Cardiac muscle cell (in vitro differentiated cells and primary cell): ENCODE measurements around the gene ADAMTS12. TPM values are rescaled to one million over a fixed set of nuclear protein-coding genes. Genes with fewer than 3 reads are reported as not detected.

Source experiments
- DNase-seq, 2 donors: peaks; one replicate each; pipeline versions ENCODE4 v3.0.0 to v3.0.0-alpha.2; 2010 to 2017; ENCODE audit warnings: low read depth in 1 of 2, low spot score in 1 of 2
- H3K27ac ChIP-seq: fragments of 200-600 bp; sonication (generic); 2 replicates; pipeline ENCODE4 v1.5.1; 2016
- H3K27me3 ChIP-seq: fragments of 200-600 bp; sonication (generic); 2 replicates; pipeline ENCODE4 v1.6.0; 2016; ENCODE audit warnings: control low read depth
- H3K36me3 ChIP-seq: fragments of 200-600 bp; sonication (generic); 2 replicates; pipeline ENCODE4 v1.5.1; 2016; ENCODE audit warnings: control low read depth
- H3K4me1 ChIP-seq: fragments of 200-600 bp; sonication (generic); 2 replicates; pipeline ENCODE4 v1.8.1; 2017; ENCODE audit warnings: low read depth, mild to moderate bottlenecking, mixed run types
- H3K4me3 ChIP-seq: fragments of 200-600 bp; sonication (generic); 2 replicates; pipeline ENCODE4 v1.5.1; 2016; ENCODE audit warnings: mild to moderate bottlenecking
- H3K9me3 ChIP-seq: fragments of 200-600 bp; sonication (generic); 2 replicates; pipeline ENCODE4 v1.5.1; 2017; ENCODE audit warnings: low read depth, mild to moderate bottlenecking, control low read depth
- polyA plus RNA-seq: library from polyadenylated mRNA; unstranded; fragments of >200 nt; fragmentation: Nextera tagmentation; extraction: Ambion mirVana; gene quantifications from 2 replicates; pipeline ENCODE4 v1.2.1, GENCODE V29; 2016
- total RNA-seq: library from RNA; depleted of rRNA; stranded (reverse); fragments of >200 nt; gene quantifications from 2 replicates; pipeline ENCODE4 v1.2.3, GENCODE V29; 2016
- TF ChIP-seq, protein P1 (sequence below): IDR thresholded peaks from 2 replicates; pipeline ENCODE4 v1.5.1; 2012; ENCODE audit warnings: low read depth, mild to moderate bottlenecking, low read length

ADAMTS12 gene
- total and polyA plus RNA-seq, 2 experiments from 2014 or later = 29.3 to 48.4 TPM

- Histone ChIP-seq H3K9me3 (no peaks in the 10 kb centered on the region), H3K4me3 (no peak overlapping the region), H3K4me1 (peaks cover 10% of the 10 kb centered on the region), H3K36me3 (no peaks in the 10 kb centered on the region), H3K27ac (no peak overlapping the region), H3K27me3 (no peaks in the 10 kb centered on the region)
- TF ChIP-seq, protein P1, sequence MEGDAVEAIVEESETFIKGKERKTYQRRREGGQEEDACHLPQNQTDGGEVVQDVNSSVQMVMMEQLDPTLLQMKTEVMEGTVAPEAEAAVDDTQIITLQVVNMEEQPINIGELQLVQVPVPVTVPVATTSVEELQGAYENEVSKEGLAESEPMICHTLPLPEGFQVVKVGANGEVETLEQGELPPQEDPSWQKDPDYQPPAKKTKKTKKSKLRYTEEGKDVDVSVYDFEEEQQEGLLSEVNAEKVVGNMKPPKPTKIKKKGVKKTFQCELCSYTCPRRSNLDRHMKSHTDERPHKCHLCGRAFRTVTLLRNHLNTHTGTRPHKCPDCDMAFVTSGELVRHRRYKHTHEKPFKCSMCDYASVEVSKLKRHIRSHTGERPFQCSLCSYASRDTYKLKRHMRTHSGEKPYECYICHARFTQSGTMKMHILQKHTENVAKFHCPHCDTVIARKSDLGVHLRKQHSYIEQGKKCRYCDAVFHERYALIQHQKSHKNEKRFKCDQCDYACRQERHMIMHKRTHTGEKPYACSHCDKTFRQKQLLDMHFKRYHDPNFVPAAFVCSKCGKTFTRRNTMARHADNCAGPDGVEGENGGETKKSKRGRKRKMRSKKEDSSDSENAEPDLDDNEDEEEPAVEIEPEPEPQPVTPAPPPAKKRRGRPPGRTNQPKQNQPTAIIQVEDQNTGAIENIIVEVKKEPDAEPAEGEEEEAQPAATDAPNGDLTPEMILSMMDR = no peak
- DNase-seq = no peak
Observed at GRCh38 chr5:33894566-33894965, 2.8 kb upstream of the ADAMTS12 start.

- Histone ChIP-seq H3K4me1 (peaks cover 28% of the 10 kb centered on the region), H3K27ac (peak overlapping the region; percentile 78), H3K27me3 (no peaks in the 10 kb centered on the region), H3K9me3 (no peaks in the 10 kb centered on the region), H3K36me3 (no peaks in the 10 kb centered on the region), H3K4me3 (peak overlapping the region; percentile 66)
- DNase-seq = peak; percentile 55 to 98
- TF ChIP-seq, protein P1 = no peak
Observed at GRCh38 chr5:33892620-33893137, 889 bp upstream of the ADAMTS12 start.

DNA sequence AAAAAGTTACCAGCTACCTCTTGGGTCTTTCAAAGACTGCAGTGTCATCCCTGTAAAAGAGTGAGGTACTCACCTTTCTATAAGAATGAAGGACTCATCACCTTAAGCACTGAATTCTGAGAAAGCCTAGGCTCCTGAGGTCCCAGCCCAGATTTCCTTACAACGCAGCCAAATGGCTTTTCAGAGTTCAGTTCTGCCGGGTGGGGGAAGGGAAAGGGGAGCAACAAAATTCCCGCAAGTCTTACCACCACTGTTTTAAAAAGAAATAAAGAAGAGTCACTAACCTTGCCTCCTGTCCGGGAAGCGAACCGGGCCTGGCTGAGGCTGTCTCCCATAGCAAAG lies 373 bp downstream of the ADAMTS12 start:
- H3K27me3 ChIP-seq = no peaks in the 10 kb centered on the region
- H3K4me3 ChIP-seq = peak overlapping the region; percentile 66
- H3K9me3 ChIP-seq = no peaks in the 10 kb centered on the region
- no peak for DNase-seq
- TF ChIP-seq, protein P1 = no peak
- H3K4me1 ChIP-seq = peaks cover 32% of the 10 kb centered on the region
- H3K36me3 ChIP-seq = no peaks in the 10 kb centered on the region
- H3K27ac ChIP-seq = peak overlapping the region; percentile 89

DNA sequence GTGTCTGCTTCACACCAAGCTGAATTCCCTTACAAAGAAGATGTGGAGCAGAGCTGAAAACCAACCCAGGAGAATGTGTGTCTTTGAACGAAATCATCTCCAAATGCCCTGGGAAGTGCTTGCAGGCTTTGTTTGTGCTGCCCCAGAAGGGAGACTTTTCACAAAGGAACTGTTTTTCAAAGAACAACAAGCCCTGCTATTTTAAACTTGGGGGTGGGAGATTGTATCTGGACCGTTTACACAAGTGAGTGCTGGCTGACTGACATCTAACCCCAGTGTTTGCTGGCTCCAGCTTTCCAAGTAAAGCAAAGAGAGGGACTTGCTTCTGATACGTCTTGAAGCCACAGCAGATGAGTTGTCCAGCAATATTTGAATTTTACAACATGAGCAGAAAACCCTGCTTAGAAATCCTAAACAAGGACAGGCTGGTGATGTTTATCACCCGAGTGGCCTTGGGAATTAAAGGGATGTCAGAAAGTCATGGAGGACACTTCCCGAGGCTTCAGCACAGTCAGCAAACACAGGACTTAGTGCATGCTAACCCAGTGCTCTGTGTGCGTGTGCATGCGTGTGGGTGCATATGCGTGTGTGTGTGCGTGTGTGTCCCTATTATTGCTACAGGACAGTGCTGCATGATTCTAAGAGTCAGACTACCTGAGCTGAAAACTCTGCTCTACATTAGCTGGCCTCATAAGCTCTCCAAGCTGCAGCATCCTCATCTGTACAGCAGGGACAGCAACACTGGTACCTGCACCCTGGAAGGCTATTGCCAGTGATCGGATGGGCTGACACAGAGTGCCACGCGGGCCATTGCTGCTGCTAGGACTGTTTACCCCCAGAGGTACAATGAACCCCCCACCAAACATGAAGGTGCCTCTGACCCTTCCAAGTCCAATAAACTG lies 1.4 kb downstream of the ADAMTS12 start:
- Histone ChIP-seq H3K27ac (peak overlapping the region; percentile 89), H3K27me3 (no peaks in the 10 kb centered on the region), H3K9me3 (no peaks in the 10 kb centered on the region), H3K36me3 (no peaks in the 10 kb centered on the region), H3K4me3 (peak overlapping the region; percentile 66), H3K4me1 (peaks cover 42% of the 10 kb centered on the region)
- peak; percentile 38 to 58 for DNase-seq
- TF ChIP-seq, protein P1 = peak; percentile 31

DNA sequence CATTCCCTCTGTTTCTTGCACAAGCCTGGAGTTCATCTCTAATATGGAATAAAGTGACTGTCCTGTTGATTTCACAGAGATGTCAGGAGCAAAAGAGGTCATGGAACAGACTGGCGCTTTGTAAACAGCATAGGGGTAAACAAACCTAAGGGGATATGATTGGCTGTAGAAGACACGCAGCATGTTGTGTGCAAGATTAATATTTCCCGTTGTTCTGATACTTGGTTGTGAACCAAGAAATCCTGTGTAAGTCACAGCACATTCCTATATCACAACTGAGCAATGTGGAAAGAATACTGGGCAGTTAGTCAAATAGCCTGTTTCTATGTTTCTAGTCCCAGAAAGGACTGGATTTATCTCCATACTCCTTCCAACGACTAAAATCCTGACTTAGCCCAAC lies 3.2 kb downstream of the ADAMTS12 start:
- peak in 1 of 2 donors; percentile 82 for DNase-seq
- no peaks in the 10 kb centered on the region for H3K9me3 ChIP-seq
- H3K4me3 ChIP-seq = no peak overlapping the region
- TF ChIP-seq, protein P1 = no peak
- H3K27me3 ChIP-seq = no peaks in the 10 kb centered on the region
- H3K4me1 ChIP-seq = peaks cover 43% of the 10 kb centered on the region
- no peaks in the 10 kb centered on the region for H3K36me3 ChIP-seq
- H3K27ac ChIP-seq = peak overlapping the region; percentile 89
